ENCODE measurements around the gene PLXND1.

GRCh38 chr3:129587566-129588210 lies 18.8 kb downstream of the PLXND1 start:
- no peak for TF ChIP-seq POLR2A (IDR thresholded peaks at IDR 0.05)
- TF ChIP-seq, protein P1, sequence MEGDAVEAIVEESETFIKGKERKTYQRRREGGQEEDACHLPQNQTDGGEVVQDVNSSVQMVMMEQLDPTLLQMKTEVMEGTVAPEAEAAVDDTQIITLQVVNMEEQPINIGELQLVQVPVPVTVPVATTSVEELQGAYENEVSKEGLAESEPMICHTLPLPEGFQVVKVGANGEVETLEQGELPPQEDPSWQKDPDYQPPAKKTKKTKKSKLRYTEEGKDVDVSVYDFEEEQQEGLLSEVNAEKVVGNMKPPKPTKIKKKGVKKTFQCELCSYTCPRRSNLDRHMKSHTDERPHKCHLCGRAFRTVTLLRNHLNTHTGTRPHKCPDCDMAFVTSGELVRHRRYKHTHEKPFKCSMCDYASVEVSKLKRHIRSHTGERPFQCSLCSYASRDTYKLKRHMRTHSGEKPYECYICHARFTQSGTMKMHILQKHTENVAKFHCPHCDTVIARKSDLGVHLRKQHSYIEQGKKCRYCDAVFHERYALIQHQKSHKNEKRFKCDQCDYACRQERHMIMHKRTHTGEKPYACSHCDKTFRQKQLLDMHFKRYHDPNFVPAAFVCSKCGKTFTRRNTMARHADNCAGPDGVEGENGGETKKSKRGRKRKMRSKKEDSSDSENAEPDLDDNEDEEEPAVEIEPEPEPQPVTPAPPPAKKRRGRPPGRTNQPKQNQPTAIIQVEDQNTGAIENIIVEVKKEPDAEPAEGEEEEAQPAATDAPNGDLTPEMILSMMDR (IDR thresholded peaks at IDR 0.05), result no peak

Measured in lower leg skin (tissue), 3 donors.